AG20443 (cell line): ENCODE data around the gene RALY.

Source experiments
- DNase-seq: peaks from one replicate; pipeline ENCODE4 v3.0.0; 2012; ENCODE audit warnings: low spot score, mixed read lengths

The RALY gene

DNA sequence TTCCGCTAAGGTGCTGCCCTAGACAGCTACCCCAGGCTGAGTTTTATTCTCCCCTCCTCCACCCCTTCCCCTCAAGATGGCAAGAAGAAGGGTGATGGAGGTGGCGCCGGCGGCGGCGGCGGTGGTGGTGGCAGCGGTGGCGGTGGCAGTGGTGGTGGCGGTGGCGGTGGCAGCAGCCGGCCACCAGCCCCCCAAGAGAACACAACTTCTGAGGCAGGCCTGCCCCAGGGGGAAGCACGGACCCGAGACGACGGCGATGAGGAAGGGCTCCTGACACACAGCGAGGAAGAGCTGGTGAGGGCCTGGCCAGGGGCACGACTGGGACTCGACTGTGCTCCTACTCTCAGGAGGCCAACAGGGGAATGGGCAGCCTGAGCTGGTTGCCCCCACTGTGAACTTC, 83.2 kb downstream of the RALY start:
- no peak for DNase-seq

GRCh38 chr20:34078540-34078939, 84.8 kb downstream of the RALY start:
- no peak for DNase-seq

GRCh38 chr20:34079818-34080217, 86.1 kb downstream of the RALY start:
- no peak for DNase-seq

GRCh38 chr20:34082232-34082887, 88.6 kb downstream of the RALY start:
- no peak for DNase-seq

GRCh38 chr20:34083137-34083536, 89.4 kb downstream of the RALY start:
- peak; percentile 94 for DNase-seq

GRCh38 chr20:34083781-34084180, 90.1 kb downstream of the RALY start:
- DNase-seq, result no peak

DNA sequence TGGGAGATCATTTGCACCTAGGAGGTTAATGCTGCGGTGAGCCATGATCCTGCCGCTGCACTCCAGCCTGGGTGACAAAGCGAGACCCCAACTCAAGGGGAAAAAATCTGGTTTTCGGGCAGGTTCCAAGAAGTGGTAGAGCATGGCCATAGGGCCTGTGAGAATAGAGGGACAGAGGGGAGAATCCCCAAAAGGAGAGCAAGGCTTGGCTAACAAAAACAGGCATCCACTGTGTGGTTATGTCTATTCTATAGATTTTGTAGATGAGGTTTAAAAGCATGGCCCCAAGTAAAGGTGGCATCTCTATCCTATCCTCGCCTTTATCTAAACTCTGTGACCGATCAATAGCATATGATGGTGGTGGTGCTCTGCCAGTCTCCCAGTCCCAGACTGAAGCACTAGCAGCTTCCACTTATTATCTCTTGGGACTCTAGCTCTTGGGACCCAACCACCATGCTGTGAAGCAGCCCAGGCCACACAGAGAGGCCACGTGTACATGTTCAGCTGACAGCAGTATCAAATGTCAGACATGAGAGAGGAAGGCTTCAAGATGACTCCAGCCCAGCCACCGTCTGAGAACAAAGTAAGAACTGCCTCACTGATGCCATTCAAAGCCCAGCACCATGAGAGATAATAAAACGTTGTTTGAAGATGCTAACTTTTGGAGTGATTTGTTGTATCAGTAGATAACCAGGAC, 90.7 kb downstream of the RALY start:
- no peak for DNase-seq

DNA sequence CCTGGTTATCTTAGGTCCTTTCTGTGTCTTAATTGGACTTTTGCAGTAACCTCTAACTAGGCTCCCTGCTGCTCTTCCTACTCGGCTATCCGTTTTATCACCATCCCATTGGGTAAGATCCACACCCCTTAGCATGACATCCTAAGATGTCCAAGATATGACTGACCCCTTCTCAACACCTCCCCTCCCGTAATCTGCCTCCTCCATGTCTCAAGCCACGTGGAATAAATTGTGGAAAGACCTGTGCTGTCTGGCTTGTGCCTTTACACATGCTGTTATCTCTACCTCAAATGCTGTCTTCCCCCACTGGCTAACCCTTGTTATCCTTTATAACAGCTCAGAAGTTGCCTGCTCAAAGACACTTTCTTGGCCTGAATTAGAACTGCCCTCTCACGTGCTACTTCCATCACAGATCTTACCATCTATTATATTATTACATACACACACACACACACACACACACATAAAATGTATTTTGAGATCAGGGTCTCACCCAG, 91.9 kb downstream of the RALY start:
- DNase-seq, result no peak

DNA sequence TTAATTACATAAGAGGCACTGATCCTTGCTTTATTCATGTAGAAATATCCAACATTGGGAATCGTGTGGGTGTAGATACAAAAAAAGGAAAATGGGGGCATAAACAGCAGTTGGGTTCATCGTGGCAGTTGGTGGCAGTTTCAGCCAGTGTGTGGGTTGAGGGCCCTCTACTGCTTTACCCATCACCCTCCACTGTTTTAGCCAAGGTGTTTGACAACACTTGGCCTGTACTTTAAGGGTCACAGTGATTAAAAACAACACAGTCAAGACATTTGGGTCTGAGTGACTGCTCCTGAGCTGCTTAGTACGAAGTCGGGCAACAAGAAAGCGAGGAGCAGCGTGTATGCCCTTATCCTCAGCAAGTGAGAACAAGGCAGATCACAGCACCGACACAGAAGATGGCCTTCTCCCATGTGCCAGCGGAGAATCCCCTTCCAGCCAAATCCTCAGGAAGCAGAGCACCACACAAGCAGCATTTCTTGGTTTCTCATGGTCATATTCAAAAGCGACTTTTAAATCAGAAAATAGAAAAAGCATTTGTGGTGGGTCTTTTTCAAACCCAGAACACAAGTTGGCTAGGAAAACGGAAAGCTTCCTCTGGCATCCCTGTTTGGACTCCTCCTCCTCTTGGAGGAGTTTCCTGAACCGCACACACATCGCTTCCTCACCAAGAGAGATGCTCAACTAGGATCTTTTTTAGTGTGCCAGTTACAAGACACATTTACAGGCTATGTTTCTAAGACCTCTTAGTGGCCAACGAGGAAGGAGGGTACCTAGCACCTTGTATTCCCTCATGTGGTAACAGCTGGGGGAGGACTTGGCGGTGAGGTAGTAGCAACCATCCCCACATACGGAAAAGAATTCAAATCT, 94.8 kb downstream of the RALY start:
- no peak for DNase-seq

- no peak for DNase-seq
These were observed 95.4 kb downstream of the RALY start for GRCh38 chr20:34089175-34089479.

- DNase-seq, result no peak
These were observed 96.1 kb downstream of the RALY start for GRCh38 chr20:34089655-34090345.

DNA sequence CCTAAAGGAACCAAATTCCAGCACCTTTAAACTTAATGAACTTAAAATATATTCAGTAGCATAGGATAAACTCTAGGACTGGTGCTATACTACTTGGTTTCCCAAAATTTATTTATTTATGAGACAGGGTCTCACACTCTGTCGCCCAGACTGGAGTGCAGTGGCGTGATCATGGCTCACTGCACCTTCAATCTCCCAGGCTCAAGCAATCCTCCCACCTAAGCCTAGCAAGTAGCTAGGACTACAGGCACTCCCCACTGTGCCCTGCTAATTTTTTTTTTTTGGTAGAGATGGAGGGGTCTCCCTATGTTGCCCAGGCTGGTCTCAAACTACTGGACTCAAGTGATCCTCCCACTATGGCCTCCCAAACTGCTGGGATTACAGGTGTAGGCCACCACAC, 96.9 kb downstream of the RALY start:
- DNase-seq, result no peak

DNA sequence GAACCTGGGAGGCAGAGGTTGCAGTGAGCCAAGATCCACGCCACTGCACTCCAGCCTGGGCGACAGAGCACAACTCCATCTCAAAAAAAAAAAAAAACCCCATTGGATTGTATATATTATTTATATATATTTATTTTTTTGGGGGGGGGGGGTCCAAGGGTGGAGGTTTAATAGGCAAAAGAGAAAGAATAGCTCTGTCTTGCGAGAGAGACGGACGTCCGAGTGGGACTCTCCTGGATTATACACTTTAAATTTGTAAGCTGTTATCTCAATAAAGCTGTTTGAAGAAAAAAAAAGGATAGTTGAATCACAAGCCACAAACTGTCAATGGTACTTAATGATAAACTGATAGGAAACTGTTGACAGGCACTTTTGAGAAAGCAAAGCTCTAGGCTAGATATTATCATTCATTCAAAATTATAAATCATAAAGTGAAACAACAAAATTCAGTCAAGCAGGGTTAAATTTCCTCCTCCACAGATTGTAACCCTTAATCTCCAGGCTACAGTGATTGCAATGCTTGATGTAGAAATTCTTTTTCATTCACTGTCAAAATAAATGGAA, 98.0 kb downstream of the RALY start:
- DNase-seq, result no peak

DNA sequence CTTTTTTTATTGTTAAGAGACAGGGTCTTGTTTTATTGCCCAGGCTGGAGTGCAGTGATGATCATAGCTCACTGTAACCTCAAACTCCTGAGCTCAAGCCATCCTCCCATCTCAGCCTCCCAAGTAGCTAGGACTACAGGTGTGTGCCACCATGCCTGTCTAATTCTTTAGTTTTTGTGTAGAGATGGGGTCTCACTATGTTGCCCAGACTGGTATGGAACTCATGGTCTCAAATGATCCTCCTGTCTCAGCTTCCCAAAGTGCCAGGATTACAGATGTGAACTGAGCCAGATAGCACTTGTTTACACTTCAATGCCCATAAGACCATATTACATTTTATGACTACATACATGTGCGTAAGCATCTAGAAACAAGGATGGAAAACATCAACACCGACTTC, 100.2 kb downstream of the RALY start:
- DNase-seq, result no peak

- no peak for DNase-seq
These were observed 102.1 kb downstream of the RALY start for GRCh38 chr20:34095825-34096224.

- no peak for DNase-seq
These were observed 103.2 kb downstream of the RALY start for GRCh38 chr20:34096699-34097444.

DNA sequence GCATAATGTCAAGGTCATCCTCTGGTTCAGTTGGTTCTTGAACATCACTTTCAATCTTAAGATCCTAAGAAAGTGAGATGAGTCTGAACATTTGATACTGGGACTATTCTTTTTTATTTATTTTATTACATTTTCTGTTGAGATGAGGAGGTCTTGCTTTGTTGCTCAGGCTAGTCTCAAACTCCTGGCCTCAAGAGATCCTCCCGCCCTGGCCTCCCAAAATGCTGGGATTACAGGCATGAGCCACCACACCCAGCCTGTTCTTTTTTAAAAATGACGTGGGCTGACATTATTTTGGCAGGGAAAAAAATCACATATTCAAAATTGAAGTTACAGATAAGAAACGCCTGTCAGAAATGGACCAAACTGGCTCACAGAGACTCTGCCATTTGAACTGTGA, 104.9 kb downstream of the RALY start:
- no peak for DNase-seq

DNA sequence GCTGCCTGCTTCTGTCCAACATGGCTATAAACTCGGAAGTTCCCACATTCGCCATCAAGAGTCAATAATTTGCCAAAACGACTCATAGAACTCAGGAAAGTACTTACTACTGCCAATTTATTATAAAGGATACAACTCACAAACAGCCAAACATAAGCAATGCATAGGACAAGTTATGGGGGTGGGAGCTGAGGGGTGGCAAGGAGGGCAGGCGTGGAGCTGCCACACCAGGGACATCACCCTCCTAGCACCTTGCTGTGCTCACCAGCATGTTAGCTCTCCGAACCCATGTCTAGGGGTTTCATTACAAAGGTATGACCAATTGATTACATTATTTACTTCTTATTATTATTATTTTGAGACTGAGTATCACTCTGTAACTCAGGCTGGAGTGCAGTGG, 106.0 kb downstream of the RALY start:
- DNase-seq, result no peak

DNA sequence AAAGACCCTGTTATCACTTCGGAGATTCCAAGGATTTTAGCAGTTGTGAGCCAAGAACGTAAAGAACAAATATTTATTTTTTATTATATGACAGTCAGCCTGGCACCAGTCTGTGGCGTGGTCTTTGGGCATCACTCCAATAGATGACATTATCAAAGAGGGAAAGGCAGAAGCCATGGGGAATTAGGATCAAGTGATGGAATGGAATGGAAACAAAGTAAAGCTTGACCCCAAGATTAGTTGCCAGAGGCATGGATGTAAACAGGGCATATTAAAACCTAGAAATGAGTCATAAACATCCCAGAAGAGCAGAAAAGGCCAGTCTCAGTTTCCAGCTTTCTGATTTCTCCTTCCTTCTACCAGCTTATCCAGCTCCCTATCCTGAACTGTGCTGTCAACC, 106.9 kb downstream of the RALY start:
- DNase-seq, result no peak

DNA sequence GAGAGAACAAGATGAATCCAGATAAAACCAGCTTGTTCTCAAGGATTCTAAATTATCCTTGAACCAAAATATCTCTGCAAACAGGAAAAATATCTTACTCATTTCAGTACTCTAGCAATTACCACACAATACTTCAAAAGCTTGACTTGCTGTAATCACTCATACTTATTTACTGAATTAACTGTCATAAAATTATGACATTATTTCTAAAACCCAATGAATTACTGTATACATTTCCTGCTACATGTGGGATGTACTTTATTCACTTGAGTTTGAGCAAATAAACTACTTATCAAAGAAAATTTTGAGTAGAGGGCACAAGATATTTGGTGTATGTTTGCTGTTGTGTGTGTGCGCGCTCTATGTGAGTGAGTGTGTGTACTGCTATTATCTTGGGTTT, 108.6 kb downstream of the RALY start:
- no peak for DNase-seq

DNA sequence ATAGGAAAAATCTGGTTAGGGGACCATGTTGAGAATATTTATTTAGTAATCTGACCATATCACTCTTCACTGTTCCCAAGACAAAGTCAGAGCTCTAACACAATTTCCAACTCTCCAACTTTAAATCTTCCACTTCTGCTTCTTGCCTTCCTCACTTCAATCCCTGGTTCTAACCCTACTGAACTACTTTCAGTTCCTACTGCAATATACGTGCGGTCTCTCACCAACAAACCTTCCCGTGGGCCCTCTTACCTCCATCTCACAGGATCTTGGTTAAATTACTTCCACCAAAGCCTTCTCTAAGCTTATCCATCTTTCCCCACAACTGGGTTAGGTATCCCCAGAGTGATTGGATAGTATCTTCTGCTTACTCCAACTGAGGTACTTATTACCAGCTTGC, 110.3 kb downstream of the RALY start:
- DNase-seq, result no peak
